ENCODE measurements around the gene TECTB.
"Not testable (repeated sequence)": the region's sequence is repeated elsewhere in the genome, so short reads cannot be mapped to it uniquely, and the experiment has no call there.

The TECTB gene

DNA sequence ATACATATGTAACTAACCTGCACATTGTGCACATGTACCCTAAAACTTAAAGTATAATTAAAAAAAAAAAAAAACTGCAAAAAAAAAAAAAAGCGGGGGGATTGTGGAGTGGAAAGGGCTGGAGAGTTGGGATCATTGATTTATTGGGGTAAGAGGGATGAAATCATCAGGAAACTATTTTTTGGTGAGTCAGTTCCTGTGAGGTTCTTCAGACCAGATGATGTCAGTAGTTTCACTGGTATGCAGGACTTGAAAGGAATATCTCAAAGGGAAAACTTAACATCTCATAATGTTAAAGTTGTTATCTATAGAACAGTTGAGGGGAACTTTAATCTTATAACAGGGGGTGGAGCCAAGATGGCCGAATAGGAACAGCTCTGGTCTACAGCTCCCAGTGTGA is 32.6 kb upstream of the TECTB start:
- H3K36me3 Mint-ChIP-seq (ENCODE audit: insufficient read depth) = no peaks in the 10 kb centered on the region
- H3K27ac Mint-ChIP-seq (ENCODE audit: low read depth) = no peak overlapping the region
- DNase-seq (ENCODE audit: low spot score in 2 of 2) (no peak), ATAC-seq (replicated peaks; ENCODE audit: extremely low read depth, poor library complexity, severe bottlenecking) (no peak)
- H3K9me3 Mint-ChIP-seq = peaks cover 6% of the 10 kb centered on the region
- H3K4me3 Mint-ChIP-seq = no peak overlapping the region
- H3K4me1 Mint-ChIP-seq = no peaks in the 10 kb centered on the region
- H3K27me3 Mint-ChIP-seq = peaks cover 13% of the 10 kb centered on the region

DNA sequence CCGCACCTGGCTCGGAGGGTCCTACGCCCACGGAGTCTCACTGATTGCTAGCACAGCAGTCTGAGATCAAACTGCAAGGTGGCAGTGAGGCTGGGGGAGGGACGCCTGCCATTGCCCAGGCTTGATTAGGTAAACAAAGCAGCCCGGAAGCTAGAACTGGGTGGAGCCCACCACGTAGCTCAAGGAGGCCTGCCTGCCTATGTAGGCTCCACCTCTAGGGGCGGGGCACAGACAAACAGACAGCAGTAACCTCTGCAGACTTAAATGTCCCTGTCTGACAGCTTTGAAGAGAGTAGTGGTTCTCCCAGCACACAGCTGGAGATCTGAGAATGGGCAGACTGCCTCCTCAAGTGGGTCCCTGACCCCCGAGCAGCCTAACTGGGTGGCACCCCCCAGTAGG is 32.0 kb upstream of the TECTB start:
- not testable (repeated sequence) for DNase-seq (ENCODE audit: low spot score in 2 of 2); H3K4me3 Mint-ChIP-seq; H3K36me3 Mint-ChIP-seq (ENCODE audit: insufficient read depth); H3K4me1 Mint-ChIP-seq; H3K9me3 Mint-ChIP-seq; H3K27ac Mint-ChIP-seq (ENCODE audit: low read depth); ATAC-seq (replicated peaks; ENCODE audit: extremely low read depth, poor library complexity, severe bottlenecking)
- peaks cover 12% of the 10 kb centered on the region for H3K27me3 Mint-ChIP-seq

DNA sequence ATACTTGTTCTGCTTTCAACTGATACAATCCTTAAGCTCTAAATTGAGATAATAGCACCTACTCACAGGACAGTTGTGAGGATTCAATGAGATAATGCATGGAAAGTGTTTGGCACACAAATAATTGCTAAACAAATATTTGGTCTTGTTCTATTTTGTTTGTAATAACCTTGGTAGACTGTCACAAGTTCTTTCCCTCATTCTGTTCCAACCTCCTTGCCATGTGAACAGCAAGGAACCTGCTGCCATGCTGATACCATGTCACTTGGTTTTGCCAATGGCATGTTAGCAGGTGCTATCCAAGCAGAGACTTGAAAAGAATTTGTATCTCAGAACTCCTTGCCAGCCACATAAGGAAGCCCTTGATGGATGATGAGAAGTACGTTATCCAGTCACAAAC is 24.8 kb upstream of the TECTB start:
- Mint-ChIP-seq H3K4me3 (no peak overlapping the region), H3K9me3 (no peaks in the 10 kb centered on the region)
- no peak for ATAC-seq (replicated peaks; ENCODE audit: extremely low read depth, poor library complexity, severe bottlenecking)

DNA sequence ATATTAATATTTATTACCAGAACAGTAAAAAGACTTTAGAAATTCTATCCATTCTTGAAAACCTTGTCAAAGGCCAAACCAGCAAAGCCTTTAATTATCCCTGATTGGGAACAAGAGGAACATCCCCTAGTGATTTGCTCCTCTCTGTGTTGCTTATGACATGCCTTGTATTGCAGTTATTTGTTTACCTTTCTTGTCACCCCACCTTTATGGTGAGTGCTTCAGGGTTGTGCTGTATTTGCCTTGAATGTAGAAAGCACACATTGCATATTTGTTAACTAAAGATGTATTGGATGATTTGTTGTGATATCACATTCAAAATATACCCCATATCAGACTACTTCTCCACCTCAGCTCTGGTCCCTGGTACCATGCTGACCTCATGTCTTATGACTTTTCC is 23.5 kb upstream of the TECTB start:
- Mint-ChIP-seq H3K27me3 (peaks cover 16% of the 10 kb centered on the region), H3K4me3 (no peak overlapping the region)

More for the DNA sequence above, 24.8 kb upstream of the TECTB start:
- Mint-ChIP-seq H3K36me3 (ENCODE audit: insufficient read depth) (no peaks in the 10 kb centered on the region), H3K27me3 (peaks cover 16% of the 10 kb centered on the region), H3K27ac (ENCODE audit: low read depth) (no peak overlapping the region), H3K4me1 (no peaks in the 10 kb centered on the region)
- no peak for DNase-seq (ENCODE audit: low spot score in 2 of 2)

DNA sequence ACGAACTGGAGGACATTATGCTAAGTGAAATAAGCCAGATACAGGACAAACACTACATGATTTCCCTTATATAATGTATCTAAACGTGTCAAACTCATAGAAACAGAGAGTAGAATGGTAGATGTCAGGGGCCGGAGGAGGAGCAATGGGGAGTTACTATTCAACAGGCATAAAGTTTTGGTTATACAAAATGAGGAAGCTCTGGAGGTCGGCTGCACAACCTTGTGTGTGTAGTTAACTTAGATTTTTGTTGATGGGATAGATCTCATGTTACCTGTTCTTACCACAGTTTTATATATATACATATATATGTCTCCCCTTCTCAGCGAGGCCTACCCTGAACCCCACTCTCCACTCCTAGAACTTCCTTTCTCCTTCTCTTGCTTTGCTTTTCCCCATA is 22.4 kb upstream of the TECTB start:
- Mint-ChIP-seq H3K4me3 (no peak overlapping the region), H3K36me3 (ENCODE audit: insufficient read depth) (no peaks in the 10 kb centered on the region), H3K27me3 (peaks cover 16% of the 10 kb centered on the region), H3K27ac (ENCODE audit: low read depth) (no peak overlapping the region), H3K9me3 (no peaks in the 10 kb centered on the region), H3K4me1 (no peaks in the 10 kb centered on the region)
- DNase-seq (ENCODE audit: low spot score in 2 of 2) (no peak), ATAC-seq (replicated peaks; ENCODE audit: extremely low read depth, poor library complexity, severe bottlenecking) (no peak)

More for the DNA sequence above, 23.5 kb upstream of the TECTB start:
- no peaks in the 10 kb centered on the region for H3K9me3 Mint-ChIP-seq
- H3K27ac Mint-ChIP-seq (ENCODE audit: low read depth) = no peak overlapping the region
- no peaks in the 10 kb centered on the region for H3K4me1 Mint-ChIP-seq
- DNase-seq (ENCODE audit: low spot score in 2 of 2) = no peak
- ATAC-seq (replicated peaks; ENCODE audit: extremely low read depth, poor library complexity, severe bottlenecking) = no peak
- no peaks in the 10 kb centered on the region for H3K36me3 Mint-ChIP-seq (ENCODE audit: insufficient read depth)

DNA sequence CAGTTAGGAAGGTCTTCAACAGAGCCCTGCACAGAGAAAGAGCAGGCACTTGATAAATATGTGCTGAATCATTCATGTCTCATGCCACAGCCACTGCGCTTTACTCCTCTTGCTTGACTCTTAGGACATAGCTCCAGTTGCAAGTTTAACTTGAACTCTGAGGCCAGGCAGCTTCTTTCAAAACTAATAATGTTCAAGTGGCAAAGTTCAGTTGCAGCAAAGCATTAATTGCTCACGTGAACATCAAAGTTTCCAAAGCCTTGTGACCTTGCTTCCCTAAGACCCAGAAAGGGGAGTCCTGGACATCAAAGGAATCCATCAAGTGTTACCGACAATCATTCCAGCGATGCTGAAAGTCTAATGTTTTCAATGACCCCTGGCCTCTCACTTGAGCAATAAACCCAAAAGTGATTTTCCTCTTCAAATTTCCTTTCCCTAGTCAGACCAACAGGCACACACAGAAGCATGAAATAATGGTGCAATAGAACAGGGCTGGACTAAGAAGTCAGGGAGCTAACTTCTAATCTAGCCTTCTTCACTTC is 21.8 kb upstream of the TECTB start:
- Mint-ChIP-seq H3K36me3 (ENCODE audit: insufficient read depth) (peaks cover under 1% of the 10 kb centered on the region), H3K27ac (ENCODE audit: low read depth) (no peak overlapping the region), H3K9me3 (no peaks in the 10 kb centered on the region), H3K4me3 (no peak overlapping the region), H3K27me3 (peaks cover 16% of the 10 kb centered on the region), H3K4me1 (no peaks in the 10 kb centered on the region)
- DNase-seq (ENCODE audit: low spot score in 2 of 2) = no peak
- ATAC-seq (replicated peaks; ENCODE audit: extremely low read depth, poor library complexity, severe bottlenecking) = no peak

DNA sequence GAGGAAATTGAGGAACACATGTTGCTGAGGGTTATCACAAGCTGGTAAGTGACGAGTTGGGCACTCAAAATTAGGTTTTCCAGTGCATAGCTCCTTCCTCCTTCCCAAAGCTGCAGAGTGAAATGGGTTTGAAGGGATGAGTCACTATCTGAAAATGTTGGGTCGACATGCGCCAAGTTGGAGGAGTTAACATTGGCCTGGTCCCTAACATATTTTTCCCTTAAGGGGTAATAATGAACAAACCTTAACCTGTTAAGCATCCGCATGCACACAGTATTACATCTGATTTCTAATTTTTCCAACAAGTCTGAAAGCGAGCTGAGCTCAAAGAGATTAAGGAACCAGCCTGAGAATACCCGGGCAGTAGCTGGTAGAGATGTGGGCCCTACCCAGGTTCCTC is 20.7 kb upstream of the TECTB start:
- Mint-ChIP-seq H3K27me3 (peaks cover 21% of the 10 kb centered on the region), H3K4me1 (no peaks in the 10 kb centered on the region), H3K36me3 (ENCODE audit: insufficient read depth) (peaks cover 1% of the 10 kb centered on the region), H3K27ac (ENCODE audit: low read depth) (no peak overlapping the region), H3K9me3 (no peaks in the 10 kb centered on the region), H3K4me3 (no peak overlapping the region)
- ATAC-seq (replicated peaks; ENCODE audit: extremely low read depth, poor library complexity, severe bottlenecking) = no peak
- DNase-seq (ENCODE audit: low spot score in 2 of 2) = no peak

DNA sequence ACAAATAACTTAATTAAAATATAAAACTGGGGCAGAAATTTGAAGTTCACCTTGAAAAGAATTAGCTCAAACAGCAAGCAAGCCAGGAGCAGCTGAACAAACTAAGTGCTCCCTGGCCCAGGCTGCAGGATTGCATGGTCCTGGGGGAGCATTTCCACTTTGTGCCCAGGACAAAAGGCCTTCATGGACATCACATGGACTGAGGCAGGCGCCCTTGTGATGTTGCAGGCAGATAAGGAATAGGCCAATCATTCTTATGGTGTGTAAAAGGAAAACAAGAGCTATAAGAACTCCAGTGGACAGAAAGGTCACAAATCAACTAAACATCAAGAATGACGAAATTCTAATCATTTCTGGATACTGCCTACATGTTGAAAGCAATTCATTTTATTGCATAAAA is 17.5 kb upstream of the TECTB start:
- Mint-ChIP-seq H3K27ac (ENCODE audit: low read depth) (no peak overlapping the region), H3K4me1 (no peaks in the 10 kb centered on the region), H3K27me3 (peaks cover 38% of the 10 kb centered on the region), H3K4me3 (no peak overlapping the region), H3K9me3 (no peaks in the 10 kb centered on the region), H3K36me3 (ENCODE audit: insufficient read depth) (peaks cover 1% of the 10 kb centered on the region)
- no peak for ATAC-seq (replicated peaks; ENCODE audit: extremely low read depth, poor library complexity, severe bottlenecking)
- no peak for DNase-seq (ENCODE audit: low spot score in 2 of 2)

DNA sequence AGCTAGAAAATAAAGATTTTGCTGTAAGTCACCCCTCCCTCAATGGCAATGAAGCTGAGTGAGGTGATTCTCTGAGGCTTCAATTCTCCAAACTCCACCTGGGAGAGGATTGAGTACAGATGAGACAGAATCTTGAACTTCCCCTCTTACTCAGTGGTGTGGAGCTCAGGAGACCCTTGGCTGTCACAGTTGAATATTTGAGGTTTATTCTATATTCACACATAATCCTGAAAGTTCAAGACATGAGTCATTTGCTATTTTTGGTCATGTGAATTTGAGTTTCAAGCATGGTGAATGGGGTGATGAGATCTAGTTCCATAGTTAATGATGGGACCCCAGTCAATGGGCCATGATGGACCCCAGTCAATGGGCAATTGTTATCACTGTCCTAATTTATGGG is 13.9 kb upstream of the TECTB start:
- H3K27me3 Mint-ChIP-seq = peaks cover 34% of the 10 kb centered on the region
- no peak overlapping the region for H3K4me3 Mint-ChIP-seq
- ATAC-seq (replicated peaks; ENCODE audit: extremely low read depth, poor library complexity, severe bottlenecking) (no peak), DNase-seq (ENCODE audit: low spot score in 2 of 2) (no peak)
- H3K36me3 Mint-ChIP-seq (ENCODE audit: insufficient read depth) = peaks cover 1% of the 10 kb centered on the region
- H3K27ac Mint-ChIP-seq (ENCODE audit: low read depth) = no peak overlapping the region
- no peaks in the 10 kb centered on the region for H3K4me1 Mint-ChIP-seq
- H3K9me3 Mint-ChIP-seq = no peaks in the 10 kb centered on the region

DNA sequence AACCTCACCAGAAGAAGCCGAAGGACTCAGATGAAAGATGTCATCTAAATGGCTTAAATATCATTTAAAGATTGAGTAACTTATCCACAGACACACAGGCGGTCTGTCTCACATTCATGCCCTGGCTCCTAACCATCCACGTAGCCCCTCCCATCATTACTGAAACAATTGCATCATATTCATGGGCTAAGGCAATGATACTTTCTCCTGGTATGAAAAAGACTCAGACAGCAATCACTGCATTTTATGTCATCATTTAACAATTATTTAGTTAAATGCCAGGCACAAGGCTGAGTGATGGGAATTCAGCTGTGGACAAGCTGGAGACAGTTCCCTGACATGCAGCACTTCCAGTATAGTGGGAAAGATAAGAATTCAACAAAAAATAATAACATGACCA is 11.2 kb upstream of the TECTB start:
- no peak overlapping the region for H3K4me3 Mint-ChIP-seq
- H3K9me3 Mint-ChIP-seq = no peaks in the 10 kb centered on the region
- no peaks in the 10 kb centered on the region for H3K36me3 Mint-ChIP-seq (ENCODE audit: insufficient read depth)
- no peak overlapping the region for H3K27ac Mint-ChIP-seq (ENCODE audit: low read depth)
- DNase-seq (ENCODE audit: low spot score in 2 of 2) (no peak), ATAC-seq (replicated peaks; ENCODE audit: extremely low read depth, poor library complexity, severe bottlenecking) (no peak)
- H3K4me1 Mint-ChIP-seq = no peaks in the 10 kb centered on the region
- H3K27me3 Mint-ChIP-seq = peaks cover 34% of the 10 kb centered on the region

DNA sequence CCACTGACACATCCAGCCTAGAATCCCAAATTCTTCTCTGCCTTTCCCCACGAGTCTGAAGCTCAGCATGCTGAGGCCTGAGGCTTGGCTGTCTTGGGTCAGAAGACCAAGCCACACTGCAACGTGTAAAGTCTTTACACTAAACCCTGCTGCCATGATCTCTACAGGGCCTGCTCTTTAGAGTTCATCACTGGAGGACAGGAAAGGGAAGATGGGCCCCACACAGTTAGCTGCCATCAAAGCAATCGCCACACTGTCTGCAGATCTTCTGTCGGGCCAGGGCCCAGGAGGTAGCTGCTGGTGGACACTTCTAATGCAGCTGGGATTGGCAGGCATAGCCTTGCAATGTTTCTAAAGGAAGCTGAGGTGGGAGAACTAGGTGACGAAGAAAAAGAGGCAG is 8.4 kb upstream of the TECTB start:
- no peaks in the 10 kb centered on the region for H3K9me3 Mint-ChIP-seq
- H3K4me1 Mint-ChIP-seq = no peaks in the 10 kb centered on the region
- DNase-seq (ENCODE audit: low spot score in 2 of 2) = no peak
- ATAC-seq (replicated peaks; ENCODE audit: extremely low read depth, poor library complexity, severe bottlenecking) = no peak
- no peak overlapping the region for H3K27ac Mint-ChIP-seq (ENCODE audit: low read depth)
- H3K4me3 Mint-ChIP-seq = no peak overlapping the region
- H3K27me3 Mint-ChIP-seq = peaks cover 24% of the 10 kb centered on the region
- H3K36me3 Mint-ChIP-seq (ENCODE audit: insufficient read depth) = no peaks in the 10 kb centered on the region

DNA sequence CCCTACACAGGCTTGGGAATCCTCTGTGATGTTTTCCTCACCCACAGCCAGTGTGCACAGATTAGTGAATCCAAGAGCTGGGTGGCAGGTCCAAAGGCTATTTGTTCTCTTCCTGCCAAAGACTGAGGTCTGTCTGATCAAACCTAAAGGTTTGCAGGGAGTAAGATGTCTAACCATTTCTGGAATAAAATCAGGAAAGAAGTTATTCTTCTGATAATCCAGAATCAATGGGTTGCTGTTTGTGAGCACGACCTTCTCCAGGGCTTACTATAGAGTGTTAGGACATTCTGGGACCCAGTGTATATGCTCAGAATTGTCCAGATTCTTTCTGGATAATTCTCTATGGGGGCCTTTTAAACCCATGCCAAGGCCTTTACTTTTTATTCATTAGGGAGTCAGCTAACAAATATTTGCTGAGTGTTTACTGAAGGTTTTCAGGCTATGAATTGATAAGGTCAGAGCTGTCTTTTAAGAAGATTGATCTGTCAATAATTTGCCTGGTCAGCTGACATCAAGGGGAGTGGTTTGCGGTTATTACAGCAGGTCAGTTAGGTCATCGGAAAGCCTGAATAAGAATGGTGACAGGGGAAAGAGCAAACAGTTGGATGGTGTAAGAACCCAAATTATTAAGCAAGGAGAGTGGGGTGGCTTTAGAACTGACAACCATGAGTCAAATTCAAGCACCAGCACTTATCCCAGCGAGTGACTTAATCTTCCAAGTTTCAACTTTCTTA is 7.5 kb upstream of the TECTB start:
- Mint-ChIP-seq H3K27ac (ENCODE audit: low read depth) (no peak overlapping the region), H3K36me3 (ENCODE audit: insufficient read depth) (no peaks in the 10 kb centered on the region), H3K9me3 (no peaks in the 10 kb centered on the region), H3K4me1 (no peaks in the 10 kb centered on the region), H3K4me3 (no peak overlapping the region), H3K27me3 (peaks cover 25% of the 10 kb centered on the region)
- ATAC-seq (replicated peaks; ENCODE audit: extremely low read depth, poor library complexity, severe bottlenecking) (no peak), DNase-seq (ENCODE audit: low spot score in 2 of 2) (no peak)

DNA sequence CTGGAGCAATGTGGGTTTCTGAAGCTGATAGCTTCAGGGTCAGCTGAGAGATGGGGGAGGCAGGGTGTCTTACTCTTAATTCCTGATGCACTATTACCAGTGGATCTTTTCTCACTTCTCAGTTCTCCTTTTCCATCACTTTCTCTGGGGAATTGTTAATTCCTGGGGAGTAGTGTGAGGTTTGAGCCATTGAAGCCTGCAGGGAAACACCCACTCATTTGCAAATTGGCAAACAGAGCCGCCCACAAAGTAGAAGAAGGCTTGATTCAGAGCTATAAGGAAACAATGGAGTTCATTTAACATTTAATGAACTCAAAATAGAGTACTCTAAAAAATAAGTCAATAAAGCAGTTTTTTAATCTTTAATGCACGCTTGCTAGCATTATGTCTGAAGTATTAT is 4.3 kb upstream of the TECTB start:
- H3K4me1 Mint-ChIP-seq = no peaks in the 10 kb centered on the region
- H3K4me3 Mint-ChIP-seq = no peak overlapping the region
- DNase-seq (ENCODE audit: low spot score in 2 of 2) (no peak), ATAC-seq (replicated peaks; ENCODE audit: extremely low read depth, poor library complexity, severe bottlenecking) (no peak)
- H3K27me3 Mint-ChIP-seq = peaks cover 34% of the 10 kb centered on the region
- H3K9me3 Mint-ChIP-seq = peaks cover 4% of the 10 kb centered on the region
- no peak overlapping the region for H3K27ac Mint-ChIP-seq (ENCODE audit: low read depth)
- H3K36me3 Mint-ChIP-seq (ENCODE audit: insufficient read depth) = no peaks in the 10 kb centered on the region

Measured in central memory CD8-positive, alpha-beta T cell (primary cell).